Activated CD8-positive, alpha-beta memory T cell treated with anti-CD3 and anti-CD28 coated beads for 36 hours (primary cell): ENCODE results near the gene SKAP2. TPM values are rescaled to one million over a fixed set of nuclear protein-coding genes. Genes with fewer than 3 reads are reported as not detected.

Experiments used
- CTCF ChIA-PET: fragments of 350-600 bp; sonication (Branson Sonifier 250); formaldehyde crosslinking; loops from one replicate; lab custom pipeline; 2021; ENCODE audit warnings: antibody characterized with exemption; lab: Charles Lee
- POLR2A ChIA-PET: fragments of 350-600 bp; sonication (Branson Sonifier 250); formaldehyde crosslinking; loops from one replicate; lab custom pipeline; 2021; ENCODE audit warnings: antibody characterized with exemption; lab: Charles Lee
- total RNA-seq, 2 experiments: library from RNA; stranded (reverse); gene quantifications; one replicate each; pipeline ENCODE4 v1.2.3, GENCODE V29; 2021

SKAP2 gene, protein sequence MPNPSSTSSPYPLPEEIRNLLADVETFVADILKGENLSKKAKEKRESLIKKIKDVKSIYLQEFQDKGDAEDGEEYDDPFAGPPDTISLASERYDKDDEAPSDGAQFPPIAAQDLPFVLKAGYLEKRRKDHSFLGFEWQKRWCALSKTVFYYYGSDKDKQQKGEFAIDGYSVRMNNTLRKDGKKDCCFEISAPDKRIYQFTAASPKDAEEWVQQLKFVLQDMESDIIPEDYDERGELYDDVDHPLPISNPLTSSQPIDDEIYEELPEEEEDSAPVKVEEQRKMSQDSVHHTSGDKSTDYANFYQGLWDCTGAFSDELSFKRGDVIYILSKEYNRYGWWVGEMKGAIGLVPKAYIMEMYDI
- 10 to 100 TPM; 14.0 to 15.3 TPM for total RNA-seq

GRCh38 chr7:26864309-26865093, at the start of gene SKAP2:
SKAP2 (minus strand) TSS chr7:26864590; CDS start chr7:26864429, 161 bp downstream.
- CTCF ChIA-PET, result interaction anchor here (0.6 kb wide), 1 partner anchor 50 kb away, joined by 8 read pairs; no protein-coding TSS in a partner anchor
- POLR2A ChIA-PET, result no interaction called here

GRCh38 chr7:26912933-26913536, 48.6 kb upstream of the SKAP2 start:
- CTCF ChIA-PET, result no interaction called here
- POLR2A ChIA-PET, result no interaction called here

GRCh38 chr7:26912338-26912737, 47.9 kb upstream of the SKAP2 start:
- ChIA-PET POLR2A (no interaction called here), CTCF (no interaction called here)

GRCh38 chr7:26910221-26910620, 45.8 kb upstream of the SKAP2 start:
- ChIA-PET POLR2A (no interaction called here), CTCF (no interaction called here)

DNA sequence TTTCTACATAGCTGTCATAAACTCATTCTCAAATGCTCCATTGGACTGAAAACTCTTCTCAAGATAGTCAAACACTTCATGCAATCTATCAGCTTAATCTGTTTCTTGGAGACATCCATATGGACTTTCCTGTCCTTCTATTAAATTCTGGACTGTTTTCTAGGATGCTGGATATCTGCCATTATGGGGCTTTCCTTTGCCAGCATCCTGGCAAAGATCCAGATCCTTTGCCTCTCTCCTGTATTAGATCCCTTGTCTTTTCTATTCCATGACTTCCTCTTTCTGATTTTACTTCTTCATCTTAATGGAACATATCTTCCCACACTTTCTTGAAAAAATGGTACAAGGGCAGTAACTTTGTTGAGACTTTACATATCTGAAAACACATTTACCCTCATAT, 35.9 kb upstream of the SKAP2 start:
- ChIA-PET CTCF (no interaction called here), POLR2A (no interaction called here)

DNA sequence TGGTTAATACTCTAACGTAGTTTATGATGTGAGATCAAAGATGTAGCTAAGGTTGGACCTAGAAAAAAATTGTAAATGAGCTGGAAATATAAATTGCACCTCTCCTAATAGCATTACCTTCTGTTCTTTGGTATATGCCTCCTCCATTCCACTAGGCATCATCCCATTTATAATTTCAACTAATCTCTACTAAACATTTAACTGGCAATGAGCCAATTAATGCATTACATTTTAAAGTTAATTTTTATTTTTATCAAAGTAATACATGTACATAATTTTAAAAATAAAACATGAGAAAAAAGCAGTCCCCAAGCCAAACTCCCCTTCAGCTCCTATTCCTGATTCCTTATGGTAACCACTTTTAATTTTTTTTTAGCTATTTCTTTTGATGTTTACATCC, 35.1 kb upstream of the SKAP2 start:
- CTCF ChIA-PET, result no interaction called here
- POLR2A ChIA-PET, result no interaction called here

- CTCF ChIA-PET, result no interaction called here
- POLR2A ChIA-PET, result no interaction called here
Observed at GRCh38 chr7:26898891-26899290, 34.5 kb upstream of the SKAP2 start.

DNA sequence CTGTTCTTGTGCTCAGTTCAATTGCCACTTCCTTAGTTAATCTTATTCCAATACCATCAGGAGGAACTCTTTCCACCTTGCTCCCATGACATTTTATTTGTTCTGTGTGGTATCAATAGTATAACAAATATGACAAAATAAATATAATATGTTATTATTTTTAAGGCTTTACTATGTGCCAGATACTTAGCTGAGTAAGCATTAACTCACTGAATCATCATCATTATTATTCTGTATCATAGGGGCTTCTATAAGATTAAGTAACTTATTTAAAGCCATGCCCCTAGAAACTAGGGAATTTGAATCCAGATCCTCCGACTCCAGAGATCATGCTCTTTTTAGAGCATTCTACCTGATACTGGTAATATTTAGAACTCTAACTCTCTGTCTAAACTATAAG, 33.5 kb upstream of the SKAP2 start:
- POLR2A ChIA-PET, result no interaction called here

GRCh38 chr7:26891400-26892350, 27.3 kb upstream of the SKAP2 start:
- ChIA-PET CTCF (no interaction called here), POLR2A (no interaction called here)

More for the DNA sequence above, 33.5 kb upstream of the SKAP2 start:
- CTCF ChIA-PET, result no interaction called here

DNA sequence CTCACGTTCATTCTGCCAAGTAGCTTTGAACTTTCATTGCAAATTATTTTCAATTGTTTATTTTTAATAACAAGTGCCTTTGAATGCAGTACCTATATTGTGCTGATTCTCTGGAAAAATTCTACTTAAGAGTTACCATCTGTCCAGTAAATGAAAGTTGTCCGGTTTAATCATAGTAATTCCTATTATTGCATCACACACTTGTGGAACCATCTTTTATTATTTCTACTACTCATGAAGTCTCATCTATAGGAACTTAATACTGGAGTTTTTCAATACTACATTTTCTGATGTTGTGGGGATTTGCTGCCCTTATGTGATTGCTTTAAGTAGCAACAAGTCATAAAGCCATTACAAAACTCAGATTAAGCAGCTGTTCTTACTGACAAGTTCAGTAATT, 16.5 kb upstream of the SKAP2 start:
- ChIA-PET CTCF (no interaction called here), POLR2A (no interaction called here)

DNA sequence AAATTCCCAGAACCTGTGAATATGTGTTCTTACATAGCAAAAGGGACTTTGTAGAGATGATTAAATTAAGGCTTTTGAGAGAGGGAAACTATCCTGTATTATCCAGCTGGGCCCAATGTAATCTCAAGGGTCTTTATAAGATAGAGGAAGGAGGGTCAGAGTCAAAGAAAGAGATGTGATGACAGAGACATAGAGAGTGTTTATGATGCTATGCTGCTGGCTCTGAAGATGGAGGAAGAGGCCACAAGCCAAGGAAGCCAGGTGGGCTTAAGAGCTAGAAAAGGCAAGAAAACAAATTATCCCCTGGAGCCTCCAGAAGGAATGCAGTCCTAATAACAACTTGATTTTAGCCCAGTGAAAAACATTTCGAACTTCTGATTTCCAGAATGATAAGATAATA, 15.3 kb upstream of the SKAP2 start:
- POLR2A ChIA-PET, result no interaction called here
- CTCF ChIA-PET, result no interaction called here

GRCh38 chr7:26868841-26869495, 4.6 kb upstream of the SKAP2 start:
- ChIA-PET POLR2A (no interaction called here), CTCF (no interaction called here)

- ChIA-PET POLR2A (no interaction called here), CTCF (no interaction called here)
Observed at GRCh38 chr7:26865094-26865388, 651 bp upstream of the SKAP2 start.

DNA sequence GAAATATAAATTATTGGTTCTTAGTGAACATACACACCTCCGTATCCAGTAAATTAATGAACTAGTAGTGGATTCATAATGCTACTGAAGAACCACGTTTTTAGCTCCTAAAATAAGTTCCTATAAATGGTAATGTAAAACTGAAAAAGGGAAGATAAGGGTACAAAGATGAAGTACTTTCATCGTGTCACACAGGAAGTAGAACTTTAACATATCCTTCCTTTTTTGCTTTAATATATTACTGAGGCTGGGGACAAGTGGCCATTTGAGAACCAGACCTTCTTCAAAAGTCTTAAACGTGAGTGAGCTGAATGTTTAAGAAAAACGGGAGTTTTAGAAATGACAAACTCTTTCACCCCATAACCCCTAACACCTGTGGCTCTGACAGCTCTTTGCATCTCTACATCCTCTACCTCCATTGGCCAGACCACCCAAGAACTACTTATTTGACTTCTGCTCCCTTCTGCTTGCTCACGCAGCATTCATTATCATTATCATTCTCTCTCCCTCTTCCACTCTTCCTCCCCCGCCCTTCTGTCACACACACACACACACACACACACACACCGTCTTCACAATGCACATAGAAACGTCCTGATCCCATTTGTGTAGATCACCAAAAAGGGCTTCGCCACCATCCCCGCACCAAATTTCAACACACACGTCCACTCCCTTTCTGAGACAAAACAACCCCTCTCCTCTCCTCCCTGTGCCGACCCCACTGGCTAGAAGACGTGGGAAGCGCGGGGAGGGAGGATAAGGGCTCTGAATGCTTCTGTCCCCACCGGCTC, 677 bp downstream of the SKAP2 start:
- ChIA-PET POLR2A (interaction anchor here (0.7 kb wide), 1 partner anchor 51 kb away, joined by 4 read pairs; no protein-coding TSS in a partner anchor), CTCF (interaction anchor here (0.6 kb wide), 1 partner anchor 50 kb away, joined by 8 read pairs; no protein-coding TSS in a partner anchor)

DNA sequence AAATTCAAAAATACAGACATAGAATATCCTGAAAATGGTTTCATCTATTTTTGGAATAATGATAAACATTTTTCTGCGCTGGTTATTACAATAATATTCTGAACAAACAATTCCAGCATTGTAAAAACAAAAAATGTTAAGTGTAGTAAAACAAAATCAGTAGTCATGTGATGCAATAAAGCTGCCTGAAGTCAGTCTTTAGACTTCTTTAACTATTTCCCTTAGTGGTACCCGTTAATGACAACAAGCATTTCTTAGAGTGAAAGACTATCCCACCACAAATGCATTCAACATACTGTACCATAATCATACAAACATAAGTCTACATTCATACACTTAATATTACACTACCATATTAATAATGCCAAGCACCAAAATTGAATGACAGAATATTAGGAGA, 1.6 kb downstream of the SKAP2 start:
- ChIA-PET CTCF (no interaction called here), POLR2A (no interaction called here)

DNA sequence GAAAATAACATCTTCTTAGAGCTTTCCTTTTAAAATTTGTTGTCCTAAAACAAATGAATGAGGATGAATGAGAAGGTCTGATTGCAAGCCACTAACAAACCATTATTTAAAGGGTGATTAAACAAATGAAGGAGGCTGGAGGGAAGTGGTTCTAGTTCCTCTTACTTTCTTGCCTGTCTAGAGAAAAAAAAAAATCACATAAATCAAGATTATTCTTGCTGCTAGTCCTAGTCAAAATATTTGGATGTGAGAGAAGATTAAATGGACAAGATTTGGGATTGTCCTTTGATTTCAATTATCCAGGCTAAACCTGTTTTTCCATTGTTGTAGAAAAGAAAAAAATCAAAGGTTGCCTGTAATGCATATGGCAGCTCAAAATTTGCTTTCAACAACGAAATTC, 3.3 kb downstream of the SKAP2 start:
- ChIA-PET CTCF (interaction anchor here (0.6 kb wide), 1 partner anchor 727 kb away, joined by 4 read pairs; no protein-coding TSS in a partner anchor), POLR2A (no interaction called here)

DNA sequence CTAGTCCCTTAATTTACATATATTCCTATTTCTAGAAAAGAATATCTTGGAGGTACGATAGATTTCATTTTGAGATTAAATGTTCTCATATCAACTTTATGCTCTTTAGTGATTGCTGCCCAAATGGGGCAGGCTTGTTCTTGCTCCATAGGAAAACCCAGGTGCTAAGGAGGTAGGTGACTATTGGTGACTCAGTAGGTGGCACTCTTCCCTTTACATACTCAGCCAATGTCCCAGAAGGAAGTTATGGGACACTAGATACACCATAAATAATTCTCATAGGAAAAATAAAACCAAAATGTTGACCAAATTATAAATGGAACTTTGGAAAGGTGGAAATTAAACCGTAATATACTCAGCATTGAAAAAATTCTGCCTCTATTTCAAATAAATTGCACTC, 4.0 kb downstream of the SKAP2 start:
- POLR2A ChIA-PET, result no interaction called here

DNA sequence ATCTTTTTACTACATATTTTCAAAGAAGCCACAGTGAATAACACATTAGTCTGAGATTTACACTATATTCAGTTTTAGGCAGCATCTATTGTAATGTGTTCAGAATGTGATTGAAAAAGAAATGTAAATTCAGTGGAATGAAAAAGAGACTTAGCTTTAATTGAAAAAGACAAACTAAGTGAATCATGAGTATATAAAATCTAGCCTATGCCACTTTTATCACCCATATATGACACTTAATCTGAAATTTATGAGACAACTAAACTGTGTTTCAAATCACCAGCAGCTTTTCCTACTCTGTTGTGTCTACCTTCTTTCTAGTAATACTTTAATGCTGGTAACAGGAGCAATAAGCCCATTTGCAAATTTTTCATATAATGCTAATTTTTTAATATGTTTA, 4.7 kb downstream of the SKAP2 start:
- ChIA-PET CTCF (no interaction called here), POLR2A (no interaction called here)

More for the DNA sequence above, 4.0 kb downstream of the SKAP2 start:
- CTCF ChIA-PET, result no interaction called here
